ENCODE measurements around the gene HLTF.

The HLTF gene

DNA sequence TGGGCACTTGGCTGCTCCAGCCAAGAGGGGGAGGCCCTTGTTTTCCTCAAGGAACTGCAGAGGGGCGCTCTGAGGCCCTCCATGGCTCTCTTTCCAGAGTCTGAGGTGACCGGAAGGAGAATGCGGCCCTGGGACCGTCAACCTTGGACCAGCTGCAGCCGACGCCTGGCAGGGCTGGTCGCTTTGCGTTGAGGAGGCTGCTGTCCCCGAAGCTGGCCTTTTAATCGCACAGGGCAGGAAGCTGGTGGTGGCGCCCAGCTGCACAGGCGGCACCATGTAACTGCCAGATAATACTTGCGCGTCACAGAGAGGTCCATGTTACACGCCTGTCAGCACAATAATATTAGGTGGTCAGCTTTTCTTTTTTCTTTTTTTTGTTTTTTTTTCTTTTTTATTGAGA lies 875 bp upstream of the HLTF start:
- DNase-seq: no peak

DNA sequence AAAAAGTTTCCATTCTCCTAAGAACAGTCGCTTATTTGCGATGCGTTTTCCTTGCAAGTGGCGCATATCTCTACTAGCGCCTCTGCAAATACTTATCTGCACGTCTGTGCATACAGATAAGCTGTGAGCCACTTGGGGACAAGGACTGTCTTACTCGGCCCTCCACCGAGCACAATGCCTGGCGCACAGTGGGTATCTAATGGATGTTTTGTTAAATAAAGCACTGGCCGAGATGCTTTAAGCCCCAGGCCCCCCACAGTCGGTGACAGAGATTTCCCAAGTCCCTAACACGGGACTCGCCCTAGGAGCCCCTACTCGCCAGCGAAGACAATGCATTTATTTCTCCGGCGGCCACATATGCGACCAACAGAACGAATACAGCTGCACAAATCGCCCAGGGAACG lies 503 bp downstream of the HLTF start:
- DNase-seq: peak; percentile 26

DNA sequence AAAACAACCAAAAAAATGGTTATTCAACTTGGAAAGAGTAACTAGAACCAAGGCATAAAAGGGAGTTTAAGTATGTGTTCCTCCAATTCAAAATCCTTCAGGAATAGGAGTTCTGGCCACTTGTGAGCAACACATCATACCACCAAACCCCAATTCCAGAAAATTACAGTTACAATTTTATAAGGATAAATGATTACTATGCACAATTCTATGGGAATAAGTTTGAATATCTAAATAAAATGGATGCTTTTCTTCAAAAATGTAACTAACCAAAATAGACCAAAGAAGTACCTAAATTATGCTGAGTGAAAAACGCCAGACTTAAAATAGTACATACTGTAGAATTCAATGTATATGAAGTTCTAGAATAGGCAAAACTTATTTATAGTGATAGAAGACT lies 4.6 kb downstream of the HLTF start:
- no peak for DNase-seq

DNA sequence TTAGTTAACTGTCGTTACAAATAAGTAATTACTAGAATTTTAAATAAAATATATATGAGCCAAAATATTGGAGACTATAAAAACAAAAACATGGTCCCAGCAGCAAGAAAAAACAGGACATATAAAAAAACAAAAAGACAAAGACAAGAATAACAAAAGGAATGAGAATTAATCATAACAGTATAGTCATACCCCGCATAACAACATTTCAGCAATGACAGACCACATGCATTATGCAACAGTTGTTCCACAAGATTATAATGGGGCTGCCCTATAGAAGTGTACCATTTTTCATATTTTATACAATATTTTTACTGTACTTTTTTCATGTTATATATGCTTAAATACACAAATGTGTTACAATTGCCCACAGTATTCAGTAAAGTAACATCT lies 5.6 kb downstream of the HLTF start:
- no peak for DNase-seq

DNA sequence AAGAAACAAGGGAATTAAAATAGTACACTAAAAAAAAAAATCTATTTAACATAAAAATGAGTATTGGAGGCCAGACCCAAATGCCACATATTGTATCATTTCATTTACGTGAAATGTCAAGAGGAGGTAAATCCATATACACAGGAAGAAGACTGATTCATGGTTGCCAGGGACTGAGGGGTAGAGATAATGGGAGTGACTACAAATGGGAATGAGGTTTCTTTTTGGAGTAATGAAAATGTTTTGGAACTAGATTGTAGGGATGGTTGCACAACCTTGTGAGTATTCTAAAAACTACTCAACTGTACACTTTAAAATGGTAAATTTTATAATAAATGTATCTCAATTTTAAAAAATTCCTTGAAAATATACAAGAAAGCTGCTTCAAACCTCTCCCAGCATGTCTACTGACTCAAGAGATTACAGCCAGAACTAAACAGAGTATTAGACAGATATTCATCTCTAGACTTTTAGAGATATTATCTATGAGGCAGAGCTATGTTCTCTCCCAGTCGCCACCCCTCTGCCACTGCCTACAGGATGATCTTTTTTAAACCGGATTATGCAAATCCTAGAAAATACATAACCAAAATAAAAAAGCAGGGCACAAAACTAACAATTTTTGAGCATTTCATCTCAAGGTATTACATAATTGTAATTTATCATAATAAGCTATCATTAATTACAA lies 6.2 kb downstream of the HLTF start:
- no peak for DNase-seq

DNA sequence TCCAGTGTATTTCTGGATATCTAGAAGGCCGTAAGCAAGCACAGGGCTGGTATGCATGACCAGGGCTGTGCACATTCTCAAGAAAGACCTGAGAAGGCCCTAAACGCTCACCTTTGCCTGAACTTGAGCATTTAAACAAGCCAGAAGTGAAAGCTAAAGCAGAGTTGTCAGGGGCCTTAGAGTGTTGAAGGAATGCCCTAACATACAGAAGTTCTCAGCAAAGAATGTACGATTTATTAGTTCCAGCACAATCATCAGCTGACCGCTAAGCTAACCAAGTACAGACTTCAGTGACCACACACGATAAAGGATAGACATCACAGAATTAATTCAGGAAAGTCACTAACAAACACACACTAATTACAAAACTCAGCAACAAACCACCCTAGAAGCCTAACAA lies 8.7 kb downstream of the HLTF start:
- DNase-seq: no peak

DNA sequence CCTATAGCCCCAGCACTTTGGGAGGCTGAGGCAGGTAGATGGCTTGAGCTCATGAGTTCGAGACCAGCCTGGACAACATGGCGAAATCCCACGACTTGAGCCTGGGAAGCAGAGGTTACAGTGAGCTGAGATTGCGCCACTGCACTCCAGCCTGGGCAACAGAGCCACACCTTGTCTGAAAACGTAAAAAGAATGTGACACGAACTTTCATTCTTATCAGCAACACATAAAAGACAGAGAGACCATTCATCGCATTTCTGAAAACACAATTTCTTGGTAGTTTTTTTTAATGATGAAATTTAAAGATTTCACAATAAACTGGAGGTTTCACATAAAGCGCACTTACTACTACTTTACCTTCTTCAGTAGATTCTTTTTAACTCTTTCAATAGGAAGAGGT lies 18.4 kb downstream of the HLTF start:
- no peak for DNase-seq

DNA sequence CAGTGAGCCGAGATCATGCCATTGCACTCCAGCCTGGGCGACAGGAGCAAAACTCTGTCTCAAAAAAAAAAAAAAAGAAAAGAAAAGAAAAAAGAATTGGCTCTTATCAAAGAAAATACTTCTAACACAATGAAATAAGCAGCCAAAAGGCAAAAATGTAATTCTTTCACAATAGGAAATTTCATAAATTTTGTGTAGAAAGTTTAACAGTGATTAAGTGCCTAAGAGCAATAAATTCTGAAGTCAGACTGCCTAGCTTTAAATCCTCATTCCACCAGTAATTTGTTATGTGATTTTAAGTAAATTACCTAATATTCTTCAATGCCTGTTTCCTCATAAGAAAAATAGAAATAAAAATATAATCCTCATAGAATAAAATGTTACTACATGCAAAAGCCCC lies 24.6 kb downstream of the HLTF start:
- DNase-seq: no peak

DNA sequence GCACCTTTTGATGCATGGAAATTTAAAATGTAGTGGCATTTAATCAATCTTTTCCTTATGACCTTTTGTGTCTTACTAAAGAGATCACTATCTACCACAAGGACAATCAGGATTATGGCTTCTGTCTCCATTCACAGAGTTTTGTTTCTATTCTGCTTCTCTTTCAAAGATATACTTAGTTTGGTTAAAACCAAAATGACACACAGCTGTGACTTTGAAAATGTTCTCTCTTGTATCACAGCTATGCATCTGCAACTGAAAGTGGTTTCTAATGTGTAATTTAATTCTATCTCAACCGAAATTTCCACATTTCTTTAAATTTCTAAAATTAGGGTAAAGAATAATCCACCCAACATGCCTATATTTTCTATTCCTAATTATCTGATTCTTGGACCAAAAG lies 27.7 kb downstream of the HLTF start:
- no peak for DNase-seq

DNA sequence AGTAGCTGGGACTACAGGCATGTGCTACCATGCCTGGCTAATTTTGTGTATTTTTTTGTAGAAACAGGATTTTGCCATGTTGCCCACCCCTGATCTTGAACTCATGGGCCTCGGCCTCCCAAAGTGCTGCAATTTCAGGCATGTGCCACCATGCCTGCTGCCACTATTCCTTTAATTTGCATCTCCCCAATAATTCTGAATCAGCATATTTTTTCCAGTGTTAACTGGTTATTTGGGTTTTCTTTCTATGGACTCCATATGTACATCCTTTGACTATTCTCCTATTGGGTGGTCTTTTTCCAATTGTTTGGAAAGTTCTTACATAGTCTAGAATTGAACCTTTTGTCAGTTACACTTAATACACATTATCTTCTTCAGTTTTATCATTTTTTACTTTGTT lies 28.1 kb downstream of the HLTF start:
- no peak for DNase-seq

DNA sequence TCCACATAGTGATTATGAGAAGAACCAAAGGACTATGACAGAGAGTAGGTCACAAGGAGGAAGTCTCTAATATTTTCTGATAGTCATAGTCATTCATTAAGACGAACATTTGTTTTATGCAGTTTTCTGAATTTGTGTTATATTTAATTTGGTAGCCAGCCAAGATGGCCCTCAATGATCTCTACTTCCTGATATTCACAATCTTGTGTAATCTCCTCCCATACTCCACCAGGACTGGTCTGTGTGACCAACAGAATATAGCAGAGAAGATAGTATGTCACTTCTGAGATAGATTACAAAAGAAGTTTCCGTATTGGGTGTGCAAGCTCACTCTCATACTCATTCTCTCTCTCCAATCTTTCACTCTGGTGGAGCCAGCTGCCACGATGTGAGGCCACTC lies 30.8 kb downstream of the HLTF start:
- no peak for DNase-seq

DNA sequence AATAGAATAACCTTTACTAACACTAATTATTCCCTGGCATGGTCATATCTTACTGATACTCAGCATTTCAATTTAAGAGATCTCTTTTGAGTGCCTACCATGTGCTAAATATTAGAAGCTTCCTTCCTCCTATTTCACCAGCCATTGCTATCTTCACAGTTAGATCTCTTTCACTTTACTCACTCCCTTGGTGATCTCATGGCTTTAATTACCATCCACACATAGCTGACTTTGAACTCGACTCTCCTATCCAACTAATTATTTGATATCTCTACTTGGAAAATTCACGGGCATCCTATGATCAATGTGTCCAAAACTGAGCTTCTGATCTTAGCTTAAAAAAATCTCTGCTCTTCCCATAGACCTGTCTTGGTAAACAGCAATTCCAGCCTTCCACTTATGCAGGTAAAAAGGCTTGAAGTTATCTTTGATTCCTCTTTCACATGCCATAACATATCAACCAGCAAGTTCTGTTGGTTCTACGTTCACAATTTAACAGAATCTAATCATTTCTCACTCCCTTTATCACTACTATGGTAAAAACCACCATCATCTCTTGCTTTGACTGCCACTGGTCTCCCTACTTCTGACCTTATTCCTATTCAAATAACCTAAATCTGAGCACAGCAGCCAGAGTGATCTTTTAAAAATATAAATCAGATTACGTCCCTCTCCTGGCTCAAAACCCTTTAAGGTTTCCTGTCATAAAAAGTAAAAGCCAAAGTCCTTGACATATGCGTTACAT lies 41.8 kb downstream of the HLTF start:
- no peak for DNase-seq

DNA sequence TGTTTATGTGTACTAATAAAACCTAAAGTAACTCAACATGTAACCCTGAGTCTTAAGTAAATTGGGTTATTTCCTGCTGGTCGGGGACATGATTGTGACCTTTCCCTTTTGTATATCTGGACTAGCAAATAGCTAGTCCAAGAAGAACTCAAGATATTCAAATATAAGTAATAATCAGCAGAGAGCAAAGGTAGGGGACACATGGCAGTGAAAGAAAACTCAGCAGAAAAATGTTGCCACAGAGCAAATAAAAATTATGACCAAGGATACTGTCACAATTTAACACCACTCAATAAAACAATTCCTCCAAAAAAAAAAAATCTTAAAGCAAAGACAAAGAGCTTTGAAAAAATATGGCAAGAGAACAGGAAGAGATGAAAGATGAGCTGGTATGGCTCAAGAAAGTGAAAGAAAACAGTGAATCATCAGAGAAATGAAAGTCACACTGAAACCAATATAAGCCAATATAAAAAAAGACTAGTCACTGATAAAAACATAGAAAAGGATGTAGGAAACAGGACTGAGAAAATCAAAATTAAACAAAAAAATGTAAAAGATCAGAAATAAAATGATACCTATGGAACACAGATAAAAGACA lies 43.4 kb downstream of the HLTF start:
- DNase-seq: no peak

DNA sequence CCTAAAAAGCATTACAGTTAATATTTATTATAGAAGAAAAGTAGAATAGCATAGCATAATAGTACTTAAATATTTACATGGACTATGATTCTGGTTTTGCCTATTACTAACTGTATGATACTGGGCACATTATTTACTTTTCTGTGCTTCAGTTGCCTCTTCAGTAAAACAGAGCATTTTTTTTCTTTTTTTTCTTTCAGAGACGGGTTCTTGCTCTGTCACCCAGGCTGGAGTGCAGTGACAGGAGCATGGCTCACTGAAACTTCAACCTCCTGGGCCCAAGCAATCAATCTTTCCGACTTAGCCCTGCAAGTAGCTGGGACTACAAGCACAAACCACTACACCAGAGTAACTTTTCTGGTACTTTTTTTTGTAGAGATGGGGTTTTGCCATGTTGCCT lies 48.0 kb downstream of the HLTF start:
- no peak for DNase-seq

DNA sequence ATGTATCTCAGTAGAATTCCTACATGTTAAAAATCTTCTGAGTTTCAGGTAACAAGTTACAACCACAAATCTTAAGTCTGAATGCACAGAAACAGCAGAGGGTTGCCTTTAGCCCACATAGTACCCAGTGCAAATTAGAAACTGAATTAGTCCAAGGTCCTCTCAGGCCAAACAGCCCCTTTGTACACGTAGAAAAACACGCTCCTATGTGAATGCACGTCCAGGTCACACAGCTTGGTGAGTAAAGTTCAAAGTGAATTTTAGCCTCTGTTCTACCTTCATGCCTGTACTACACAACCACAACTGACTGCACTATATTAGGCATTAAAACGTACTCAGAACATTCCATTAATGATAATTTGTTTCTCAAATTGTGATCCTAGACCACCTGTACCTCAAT lies 48.6 kb downstream of the HLTF start:
- DNase-seq: no peak

DNA sequence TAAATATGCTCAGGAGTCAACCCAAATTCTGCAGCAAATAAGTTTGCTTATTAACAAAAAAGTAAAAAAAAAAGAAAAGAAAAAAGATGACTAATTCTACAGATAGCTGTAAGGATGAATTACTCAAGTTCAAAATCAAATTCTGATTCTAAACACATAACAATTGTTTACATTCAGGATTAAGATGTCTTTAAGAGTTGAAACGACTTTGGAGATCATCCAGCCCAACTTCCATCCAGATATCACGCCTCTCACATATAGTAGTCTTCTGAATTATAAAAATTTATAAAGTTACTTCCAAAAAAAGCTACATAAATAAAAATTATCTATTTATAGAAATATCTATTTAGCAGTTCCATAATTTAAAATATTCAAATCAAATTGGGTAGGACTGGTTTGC lies 55.2 kb downstream of the HLTF start:
- DNase-seq: no peak

DNA sequence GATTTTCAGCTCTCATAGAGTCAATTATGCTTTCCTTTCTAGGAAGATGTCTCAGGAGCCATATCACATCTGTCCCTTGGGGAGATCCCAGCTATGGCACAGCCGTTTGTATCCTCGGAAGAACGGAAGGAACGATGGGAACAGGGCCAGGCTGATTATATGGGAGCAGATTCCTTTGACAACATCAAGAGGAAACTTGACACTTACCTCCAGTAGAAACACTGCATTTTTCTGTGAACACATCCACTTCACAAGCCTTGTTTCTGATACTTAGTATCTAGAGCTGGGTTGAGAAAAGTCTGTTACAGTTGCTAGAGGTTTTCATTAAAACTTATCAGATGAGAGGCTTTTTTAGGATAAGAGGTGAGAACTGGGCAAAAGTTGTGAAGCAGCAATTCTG lies 59.6 kb downstream of the HLTF start:
- DNase-seq: no peak

DNA sequence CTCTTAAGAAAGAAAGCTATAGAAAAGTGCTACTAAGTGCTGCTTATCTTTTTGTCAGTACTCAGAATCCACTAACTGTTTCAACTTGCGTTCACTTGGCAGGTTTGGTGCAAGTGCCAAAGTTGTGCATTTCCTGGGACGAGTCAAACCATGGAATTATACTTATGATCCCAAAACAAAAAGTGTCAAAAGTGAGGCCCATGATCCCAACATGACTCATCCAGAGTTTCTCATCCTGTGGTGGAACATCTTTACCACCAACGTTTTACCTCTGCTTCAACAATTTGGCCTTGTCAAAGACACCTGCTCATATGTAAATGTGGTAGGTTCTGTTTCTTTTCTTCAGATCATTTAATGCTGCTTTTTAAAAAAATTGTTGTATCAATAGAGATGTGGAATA lies 62.4 kb downstream of the HLTF start:
- no peak for DNase-seq

DNA sequence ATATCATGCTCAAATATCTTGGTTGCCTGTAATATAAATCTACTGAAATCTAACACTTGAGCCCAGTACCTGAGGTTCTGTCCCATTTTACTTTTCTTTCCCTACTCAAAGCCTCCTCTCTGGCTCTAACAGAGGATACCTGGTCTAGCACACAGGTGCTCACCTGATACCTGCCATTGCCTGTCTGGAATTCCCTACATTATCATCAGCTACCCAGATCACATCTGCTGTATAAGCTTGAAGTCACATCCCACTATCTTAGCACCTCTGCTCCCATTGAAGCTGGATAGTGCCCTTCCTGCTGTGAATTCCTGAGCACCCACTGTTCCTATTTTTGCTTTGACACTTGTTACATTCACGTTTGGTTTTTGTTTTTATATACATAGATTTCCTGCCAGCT lies 64.5 kb downstream of the HLTF start:
- no peak for DNase-seq

DNA sequence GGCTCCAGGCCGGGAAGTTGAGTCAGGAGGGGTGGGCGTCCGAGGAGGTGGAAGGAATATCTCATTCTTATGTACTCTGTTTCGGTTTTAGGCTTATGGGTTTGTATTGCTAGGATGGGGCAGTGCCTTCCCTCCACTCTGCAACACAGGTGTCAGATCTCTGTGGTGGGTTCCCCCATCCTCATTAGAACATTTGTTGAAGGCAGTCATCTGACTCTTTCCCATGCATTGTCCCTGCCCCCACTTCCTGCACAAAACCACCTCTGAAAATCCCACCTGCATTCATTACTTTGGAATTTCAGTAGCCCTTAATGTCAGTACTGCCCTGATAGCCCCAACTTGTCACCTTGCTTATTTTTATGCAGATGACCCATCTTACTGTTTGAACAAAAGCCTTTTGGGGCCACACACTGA lies 65.5 kb downstream of the HLTF start:
- DNase-seq: no peak

DNA sequence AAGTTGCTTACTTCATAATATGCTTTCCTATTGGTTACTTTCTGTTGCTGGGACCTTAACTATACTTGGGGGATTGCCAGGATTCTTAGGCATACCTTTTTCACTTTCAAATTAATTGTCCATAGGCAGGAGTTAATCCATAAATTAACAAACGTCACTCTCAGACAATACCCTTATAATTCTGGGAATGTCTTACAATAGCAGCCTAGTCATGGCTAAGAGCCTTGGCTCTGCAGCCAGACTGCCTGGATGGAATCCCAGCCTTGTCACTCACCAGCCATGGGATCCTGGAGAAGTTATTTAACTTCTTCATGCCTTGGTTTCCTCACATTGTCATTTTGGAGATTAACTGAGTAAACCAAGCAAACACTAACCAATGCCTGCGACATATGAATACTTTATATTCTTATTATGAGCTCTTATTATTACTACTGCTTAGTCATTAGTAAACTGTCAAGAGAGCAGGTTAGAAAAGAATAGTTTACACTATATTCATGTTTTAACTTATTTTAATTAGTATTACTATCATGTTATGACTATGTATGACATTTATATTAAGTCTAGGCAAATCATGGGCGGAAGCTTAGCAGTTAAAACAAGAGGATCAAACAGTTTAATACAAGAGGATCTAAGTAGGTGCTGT lies 66.0 kb downstream of the HLTF start:
- DNase-seq: no peak

DNA sequence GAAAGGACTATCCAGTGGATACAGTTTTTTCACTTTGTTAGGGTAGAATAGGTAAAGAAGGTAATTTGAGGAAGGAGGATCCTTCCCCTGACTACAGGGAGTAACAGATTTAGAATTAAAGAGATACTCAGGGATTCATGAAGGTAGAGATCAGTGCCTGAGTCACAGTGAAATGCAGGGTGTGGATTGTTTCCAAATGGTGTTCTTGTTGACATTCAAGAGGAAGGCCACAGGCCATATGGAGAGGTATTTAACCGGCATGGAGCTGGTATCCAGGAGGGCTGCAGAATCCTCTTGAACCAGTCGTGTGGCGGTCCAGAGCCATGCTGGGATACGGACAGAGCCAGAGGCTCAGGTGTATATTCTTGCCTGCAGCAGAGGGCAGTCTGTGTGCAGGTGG lies 66.8 kb downstream of the HLTF start:
- DNase-seq: no peak

DNA sequence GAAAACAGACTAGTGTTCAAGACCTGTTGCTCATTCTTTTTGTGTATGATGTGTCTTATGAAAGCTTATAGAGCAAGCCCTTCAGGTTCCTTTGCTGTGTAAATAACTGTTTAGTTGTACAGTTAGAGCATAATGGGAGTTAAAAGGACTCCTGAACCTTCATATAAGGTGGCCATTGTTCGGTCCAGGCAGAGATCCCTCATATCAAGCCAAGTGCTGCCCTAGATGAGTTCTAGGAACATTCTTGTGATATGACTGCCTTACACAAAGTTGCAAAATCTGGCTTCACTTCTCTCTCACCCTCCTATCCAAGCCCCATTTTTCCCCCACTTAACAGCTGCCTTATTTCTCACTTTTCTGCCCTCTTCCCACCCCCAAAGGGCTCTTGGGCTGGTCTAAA lies 68.1 kb downstream of the HLTF start:
- no peak for DNase-seq

Measured in CD4-positive, alpha-beta T cell treated with Interleukin-6 for 4 hours (primary cell).